Sigmoid colon (tissue), 4 donors: ENCODE data around the gene ETFDH.

Experiments
- EP300 ChIP-seq, 4 donors: sonication (generic); formaldehyde crosslinking; IDR thresholded peaks; one replicate each; pipeline ENCODE4 v1.6.1; 2017; ENCODE audit warnings: antibody characterized with exemption in 4 of 4
- POLR2A ChIP-seq, 2 donors: fragments of 450-650 bp; IDR thresholded peaks; one replicate each; pipeline ENCODE4 v1.6.1; 2016; ENCODE audit warnings: antibody characterized with exemption in 2 of 2, mild to moderate bottlenecking in 2 of 2, moderate library complexity in 2 of 2
- POLR2AphosphoS5 ChIP-seq, 4 donors: sonication (generic); formaldehyde crosslinking; IDR thresholded peaks; one replicate each; pipeline ENCODE4 v1.6.1; 2017; ENCODE audit warnings: antibody characterized with exemption in 4 of 4
- TF ChIP-seq, protein P1 (sequence below), 4 experiments: fragments of 450-650 bp in 3 of 4; fragments of 200-600 bp in 1 of 4; IDR thresholded peaks; one replicate each; pipeline ENCODE4 v1.5.1; 2016 to 2019; ENCODE audit warnings: antibody characterized with exemption in 4 of 4, mild to moderate bottlenecking in 3 of 4, moderate library complexity in 2 of 4

GRCh38 chr4:158664806-158665205 is 7.3 kb upstream of the ETFDH start:
- TF ChIP-seq POLR2A (IDR thresholded peaks at IDR 0.05) = no peak
- TF ChIP-seq, protein P1, sequence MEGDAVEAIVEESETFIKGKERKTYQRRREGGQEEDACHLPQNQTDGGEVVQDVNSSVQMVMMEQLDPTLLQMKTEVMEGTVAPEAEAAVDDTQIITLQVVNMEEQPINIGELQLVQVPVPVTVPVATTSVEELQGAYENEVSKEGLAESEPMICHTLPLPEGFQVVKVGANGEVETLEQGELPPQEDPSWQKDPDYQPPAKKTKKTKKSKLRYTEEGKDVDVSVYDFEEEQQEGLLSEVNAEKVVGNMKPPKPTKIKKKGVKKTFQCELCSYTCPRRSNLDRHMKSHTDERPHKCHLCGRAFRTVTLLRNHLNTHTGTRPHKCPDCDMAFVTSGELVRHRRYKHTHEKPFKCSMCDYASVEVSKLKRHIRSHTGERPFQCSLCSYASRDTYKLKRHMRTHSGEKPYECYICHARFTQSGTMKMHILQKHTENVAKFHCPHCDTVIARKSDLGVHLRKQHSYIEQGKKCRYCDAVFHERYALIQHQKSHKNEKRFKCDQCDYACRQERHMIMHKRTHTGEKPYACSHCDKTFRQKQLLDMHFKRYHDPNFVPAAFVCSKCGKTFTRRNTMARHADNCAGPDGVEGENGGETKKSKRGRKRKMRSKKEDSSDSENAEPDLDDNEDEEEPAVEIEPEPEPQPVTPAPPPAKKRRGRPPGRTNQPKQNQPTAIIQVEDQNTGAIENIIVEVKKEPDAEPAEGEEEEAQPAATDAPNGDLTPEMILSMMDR (IDR thresholded peaks at IDR 0.05) = no peak
- no peak for TF ChIP-seq POLR2AphosphoS5 (IDR thresholded peaks at IDR 0.05)
- no peak for TF ChIP-seq EP300 (IDR thresholded peaks at IDR 0.05)
